PC-9 (cell line): ENCODE results near the gene PPP2R2B. TPM values are rescaled to one million over a fixed set of nuclear protein-coding genes. Genes with fewer than 3 reads are reported as not detected.

Experiments used
- BruUV-seq: library from RNA; stranded (reverse); fragments of 400-500 nt; replicated peaks from 2 replicates; lab custom pipeline; 2021; lab: Mats Ljungman, UMichigan
- CTCF ChIA-PET: fragments of 300-600 bp; sonication (Branson Sonifier 250); formaldehyde crosslinking; loops from one replicate; lab custom pipeline; 2022; ENCODE audit warnings: antibody characterized with exemption; lab: Charles Lee
- POLR2A ChIA-PET: fragments of 300-600 bp; sonication (Branson Sonifier 250); formaldehyde crosslinking; loops from one replicate; lab custom pipeline; 2022; ENCODE audit warnings: antibody characterized with exemption; ENCODE audit not compliant: unreplicated experiment; lab: Charles Lee
- DNase-seq, 2 experiments: peaks; one replicate each; pipeline versions ENCODE4 v3.0.0 to v3.0.0-alpha.2; 2015 to 2022; ENCODE audit warnings: mixed read lengths in 1 of 2
- H2AFZ ChIP-seq: fragments of 200-600 bp; sonication (generic); 2 replicates; pipeline ENCODE4 v1.8.1; 2017; ENCODE audit warnings: antibody characterized with exemption
- H3F3A ChIP-seq: fragments of 200-600 bp; sonication (generic); 2 replicates; pipeline ENCODE4 v1.8.1; 2017; ENCODE audit warnings: antibody characterized with exemption, mild to moderate bottlenecking, low read depth; ENCODE audit not compliant: insufficient read depth
- H3K27ac ChIP-seq: fragments of 200-600 bp; sonication (generic); 2 replicates; pipeline ENCODE4 v1.6.1; 2016; ENCODE audit warnings: mixed run types
- H3K27me3 ChIP-seq: fragments of 200-600 bp; sonication (generic); 2 replicates; pipeline ENCODE4 v1.6.1; 2016; ENCODE audit warnings: low read depth, mixed run types; ENCODE audit not compliant: insufficient read depth
- H3K36me3 ChIP-seq: fragments of 200-600 bp; sonication (generic); 2 replicates; pipeline ENCODE4 v1.6.1; 2016; ENCODE audit warnings: low read depth, mixed run types
- H3K4me1 ChIP-seq: fragments of 200-600 bp; sonication (generic); replicated peaks from 2 replicates; pipeline ENCODE4 v1.6.1; 2016; ENCODE audit warnings: mixed run types; ENCODE audit not compliant: insufficient read depth
- H3K4me2 ChIP-seq: fragments of 200-600 bp; sonication (generic); 2 replicates; pipeline ENCODE4 v1.6.1; 2017; ENCODE audit warnings: mixed run types
- H3K4me3 ChIP-seq: fragments of 200-600 bp; sonication (generic); 2 replicates; pipeline ENCODE4 v1.6.1; 2016; ENCODE audit warnings: mixed run types
- H3K79me2 ChIP-seq: fragments of 200-600 bp; sonication (generic); 2 replicates; pipeline ENCODE4 v1.6.1; 2017; ENCODE audit warnings: low read depth, mixed run types
- H3K9me2 ChIP-seq: fragments of 200-600 bp; sonication (generic); 2 replicates; pipeline ENCODE4 v1.8.1; 2017; ENCODE audit warnings: mild to moderate bottlenecking; ENCODE audit not compliant: insufficient read depth
- H3K9me3 ChIP-seq: fragments of 200-600 bp; sonication (generic); 2 replicates; pipeline ENCODE4 v1.8.1; 2016; ENCODE audit warnings: low read depth; ENCODE audit not compliant: insufficient read depth
- H4K20me1 ChIP-seq: fragments of 200-600 bp; sonication (generic); 2 replicates; pipeline ENCODE4 v1.8.1; 2017; ENCODE audit not compliant: insufficient read depth
- EZH2 ChIP-seq: fragments of 200-600 bp; sonication (generic); IDR thresholded peaks from 2 replicates; pipeline ENCODE4 v1.8.0; 2017; ENCODE audit warnings: antibody characterized with exemption, low read depth
- intact Hi-C: fragments of 100-400 bp; cut with micrococcal nuclease; formaldehyde crosslinking; loops from one replicate; pipeline ENCODE4 v1.10.0; 2022; ENCODE audit not compliant: unreplicated experiment
- total RNA-seq: library from RNA; stranded (reverse); gene quantifications from 2 replicates; pipeline ENCODE4 v1.2.3, GENCODE V29; 2021
- TF ChIP-seq, protein P1 (sequence below): fragments of 200-600 bp; sonication (generic); conservative IDR thresholded peaks from 2 replicates; pipeline ENCODE4 v1.6.1; 2017; ENCODE audit warnings: mixed run types, antibody characterized with exemption, mild to moderate bottlenecking, moderate library complexity

The PPP2R2B gene
- total RNA-seq, 1 experiment from 2014 or later = not detected

- no peaks in the 10 kb centered on the region for H4K20me1 ChIP-seq
- ChIA-PET POLR2A (no interaction called here), CTCF (no interaction called here)
- no peaks in the 10 kb centered on the region for H3K36me3 ChIP-seq
- 0 out of 2 replicates have a peak, but pooled peaks cover 3% of the 10 kb centered on the region for H3K27me3 ChIP-seq
- DNase-seq = no peak
- no peak overlapping the region for H3K4me2 ChIP-seq
- no peaks in the 10 kb centered on the region for H3K9me3 ChIP-seq
- BruUV-seq = no TSS peak
- no peaks in the 10 kb centered on the region for H3K4me1 ChIP-seq
- H3K79me2 ChIP-seq = no peaks in the 10 kb centered on the region
- intact Hi-C loops = loop anchor here (5.0 kb wide), 1 partner anchor 1033 kb away; no protein-coding TSS in a partner anchor
- H2AFZ ChIP-seq = no peak overlapping the region
- no peaks in the 10 kb centered on the region for H3K9me2 ChIP-seq
- no peak overlapping the region for H3K4me3 ChIP-seq
- TF ChIP-seq, protein P1, sequence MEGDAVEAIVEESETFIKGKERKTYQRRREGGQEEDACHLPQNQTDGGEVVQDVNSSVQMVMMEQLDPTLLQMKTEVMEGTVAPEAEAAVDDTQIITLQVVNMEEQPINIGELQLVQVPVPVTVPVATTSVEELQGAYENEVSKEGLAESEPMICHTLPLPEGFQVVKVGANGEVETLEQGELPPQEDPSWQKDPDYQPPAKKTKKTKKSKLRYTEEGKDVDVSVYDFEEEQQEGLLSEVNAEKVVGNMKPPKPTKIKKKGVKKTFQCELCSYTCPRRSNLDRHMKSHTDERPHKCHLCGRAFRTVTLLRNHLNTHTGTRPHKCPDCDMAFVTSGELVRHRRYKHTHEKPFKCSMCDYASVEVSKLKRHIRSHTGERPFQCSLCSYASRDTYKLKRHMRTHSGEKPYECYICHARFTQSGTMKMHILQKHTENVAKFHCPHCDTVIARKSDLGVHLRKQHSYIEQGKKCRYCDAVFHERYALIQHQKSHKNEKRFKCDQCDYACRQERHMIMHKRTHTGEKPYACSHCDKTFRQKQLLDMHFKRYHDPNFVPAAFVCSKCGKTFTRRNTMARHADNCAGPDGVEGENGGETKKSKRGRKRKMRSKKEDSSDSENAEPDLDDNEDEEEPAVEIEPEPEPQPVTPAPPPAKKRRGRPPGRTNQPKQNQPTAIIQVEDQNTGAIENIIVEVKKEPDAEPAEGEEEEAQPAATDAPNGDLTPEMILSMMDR = no peak
- no peak for TF ChIP-seq EZH2
- H3F3A ChIP-seq = no peaks in the 10 kb centered on the region
- no peak overlapping the region for H3K27ac ChIP-seq
These were observed 334.3 kb downstream of the PPP2R2B start for GRCh38 chr5:146544232-146544631.

- H3F3A ChIP-seq = no peaks in the 10 kb centered on the region
- intact Hi-C loops = loop anchor here (1.0 to 5.0 kb wide), 2 partner anchors 424 to 1035 kb away; no protein-coding TSS in a partner anchor
- H3K4me3 ChIP-seq = no peak overlapping the region
- ChIA-PET POLR2A (no interaction called here), CTCF (interaction anchor here (0.6 to 2.4 kb wide), 4 partner anchors 14 to 1549 kb away, joined by 3 to 18 read pairs (median 6); no protein-coding TSS in a partner anchor)
- H3K9me3 ChIP-seq = no peaks in the 10 kb centered on the region
- peak; percentile 42 to 75 for DNase-seq
- H3K27me3 ChIP-seq = peaks cover 4% of the 10 kb centered on the region; the same call in 1 of the 2 replicates
- H2AFZ ChIP-seq = no peak overlapping the region
- no peaks in the 10 kb centered on the region for H4K20me1 ChIP-seq
- TF ChIP-seq EZH2 = no peak
- TF ChIP-seq, protein P1 = peak; percentile 94
- no peak overlapping the region for H3K27ac ChIP-seq
- H3K4me1 ChIP-seq = no peaks in the 10 kb centered on the region
- no peaks in the 10 kb centered on the region for H3K79me2 ChIP-seq
- no peak overlapping the region for H3K4me2 ChIP-seq
- H3K9me2 ChIP-seq = no peaks in the 10 kb centered on the region
- no TSS peak for BruUV-seq
- H3K36me3 ChIP-seq = no peaks in the 10 kb centered on the region
These were observed 336.4 kb downstream of the PPP2R2B start for GRCh38 chr5:146541958-146542849.

- BruUV-seq = no TSS peak
- POLR2A ChIA-PET = no interaction called here
- H3F3A ChIP-seq = no peaks in the 10 kb centered on the region
- intact Hi-C loops = loop anchor here (5.0 kb wide), 1 partner anchor 1037 kb away; no protein-coding TSS in a partner anchor
- H3K4me1 ChIP-seq = no peaks in the 10 kb centered on the region
- no peaks in the 10 kb centered on the region for H3K36me3 ChIP-seq
- H3K9me3 ChIP-seq = no peaks in the 10 kb centered on the region
- TF ChIP-seq, protein P1 = no peak
- TF ChIP-seq EZH2 = no peak
- no peaks in the 10 kb centered on the region for H4K20me1 ChIP-seq
- H3K9me2 ChIP-seq = peaks cover 2% of the 10 kb centered on the region; the same call in 1 of the 2 replicates
- no peaks in the 10 kb centered on the region for H3K79me2 ChIP-seq
- CTCF ChIA-PET = no interaction called here
- H3K4me3 ChIP-seq = no peak overlapping the region
- no peak for DNase-seq
- H3K27me3 ChIP-seq = peaks cover 4% of the 10 kb centered on the region; the same call in 1 of the 2 replicates
- no peak overlapping the region for H3K4me2 ChIP-seq
- no peak overlapping the region for H3K27ac ChIP-seq
- no peak overlapping the region for H2AFZ ChIP-seq
These were observed 338.1 kb downstream of the PPP2R2B start for GRCh38 chr5:146540414-146540813.
